Right renal pelvis (tissue), 4 donors: ENCODE measurements around the gene CHD9NB. TPM values are rescaled to one million over a fixed set of nuclear protein-coding genes. Genes with fewer than 3 reads are reported as not detected.

Experiments used
- DNase-seq, 4 donors: peaks; one replicate each; pipeline ENCODE4 v3.0.0-alpha.2; 2013; ENCODE audit warnings: low read depth in 4 of 4, low spot score in 3 of 4, missing footprints in 1 of 4
- polyA plus RNA-seq, 4 donors: library from polyadenylated mRNA; unstranded; fragments of 120-200 nt; gene quantifications; one replicate each; pipeline ENCODE4 v1.2.1, GENCODE V29; 2013; ENCODE audit not compliant: insufficient read length in 4 of 4

Gene CHD9NB
- polyA plus RNA-seq, 4 donors, result 10.1 to 14.6 (median 10.7) TPM

GRCh38 chr16:53036066-53036465 lies 16.6 kb downstream of the CHD9NB start:
- no peak for DNase-seq

- DNase-seq, result no peak
Measured at GRCh38 chr16:53035176-53035942, 17.3 kb downstream of the CHD9NB start.

DNA sequence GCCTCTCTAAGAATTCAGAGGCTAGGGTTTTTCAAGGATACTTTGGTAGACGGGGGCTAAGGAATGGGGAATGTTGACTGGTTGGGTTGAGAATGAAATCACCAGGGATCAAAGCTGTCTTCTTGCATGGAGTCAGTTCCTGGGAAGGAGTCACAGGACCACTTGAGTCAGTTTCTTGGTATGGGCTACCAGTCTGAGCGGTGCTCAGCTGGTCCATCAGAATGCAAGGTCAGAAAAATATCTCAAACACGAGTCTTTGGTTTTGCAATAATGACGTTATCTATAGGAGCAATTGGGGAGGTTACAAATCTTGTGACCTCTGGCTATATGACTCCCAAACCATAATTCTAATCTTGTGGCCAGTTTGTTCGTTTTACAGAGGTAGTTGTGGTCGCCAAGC lies 18.4 kb downstream of the CHD9NB start:
- no peak for DNase-seq

DNA sequence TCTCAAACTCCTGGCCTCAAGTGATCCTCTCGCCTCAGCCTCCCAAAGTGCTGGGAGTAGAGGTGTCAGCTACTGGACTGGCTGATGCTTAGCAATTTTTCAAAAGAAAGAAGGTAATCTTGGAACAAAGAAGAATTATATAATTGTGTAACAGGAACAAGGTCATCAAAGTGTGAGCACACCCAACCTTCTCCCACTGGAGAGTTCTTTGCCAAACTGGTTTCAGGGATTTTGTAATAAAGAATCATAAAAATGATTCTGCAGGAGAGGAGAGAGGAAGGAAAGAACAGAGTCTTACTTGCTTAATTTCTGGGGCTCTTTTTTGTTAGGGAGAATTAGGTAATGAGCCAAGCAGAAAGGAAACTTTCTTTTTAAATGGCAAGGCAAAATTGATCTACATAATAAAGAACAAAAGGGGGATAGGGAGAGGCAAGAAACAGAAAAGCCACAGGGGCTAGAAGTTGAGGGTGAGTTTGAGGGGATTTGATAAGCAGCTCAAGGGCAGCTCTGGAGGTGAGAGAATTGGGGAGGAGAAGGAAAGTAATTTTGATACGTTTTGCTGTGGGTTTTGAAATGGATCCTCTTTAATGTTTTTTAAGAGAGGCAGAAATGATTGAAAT lies 21.3 kb downstream of the CHD9NB start:
- no peak for DNase-seq

DNA sequence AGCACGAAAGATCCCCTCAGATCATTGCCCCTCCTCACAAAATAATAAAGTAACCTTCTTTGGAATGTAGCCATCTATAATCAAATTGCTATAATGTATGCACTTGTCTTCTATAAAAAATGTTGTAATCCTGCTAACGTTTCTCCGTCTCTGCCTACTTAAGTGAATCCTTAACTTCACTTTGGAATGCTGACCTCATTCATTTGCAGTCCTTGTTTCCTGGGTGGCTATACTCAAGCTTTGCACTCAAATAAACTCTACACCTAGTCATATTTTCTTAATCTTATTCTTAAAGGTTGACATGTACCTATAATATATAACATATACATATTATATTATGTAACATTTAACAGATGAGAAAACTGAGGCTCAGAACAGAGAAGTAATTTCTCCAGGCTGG lies 22.7 kb downstream of the CHD9NB start:
- DNase-seq, result no peak

GRCh38 chr16:53024045-53024444 lies 28.7 kb downstream of the CHD9NB start:
- DNase-seq, result no peak

DNA sequence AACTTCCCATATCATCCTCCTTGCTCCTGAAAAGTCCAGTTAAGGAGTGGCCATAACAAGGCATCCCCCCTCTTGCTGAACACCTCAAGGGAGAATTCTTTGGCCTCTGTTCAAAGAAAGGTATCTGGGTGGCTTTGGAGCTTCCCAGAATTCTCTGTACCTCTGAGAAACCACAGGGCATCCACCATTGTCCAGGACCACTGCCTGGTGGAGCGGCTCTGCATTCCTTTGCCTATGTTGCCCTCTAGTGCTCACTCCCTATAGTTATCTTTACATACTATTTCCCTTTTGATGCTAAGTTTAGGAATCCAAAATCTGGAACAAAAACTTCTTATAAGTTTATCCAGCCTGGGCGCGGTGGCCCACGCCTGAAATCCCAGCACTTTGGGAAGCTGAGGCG lies 30.3 kb downstream of the CHD9NB start:
- DNase-seq, result no peak

- DNase-seq, result no peak
Measured at GRCh38 chr16:53018834-53019416, 33.8 kb downstream of the CHD9NB start.

GRCh38 chr16:53014287-53014686 lies 38.4 kb downstream of the CHD9NB start:
- no peak for DNase-seq

- DNase-seq, result no peak
Measured at GRCh38 chr16:53007095-53007494, 45.6 kb downstream of the CHD9NB start.

DNA sequence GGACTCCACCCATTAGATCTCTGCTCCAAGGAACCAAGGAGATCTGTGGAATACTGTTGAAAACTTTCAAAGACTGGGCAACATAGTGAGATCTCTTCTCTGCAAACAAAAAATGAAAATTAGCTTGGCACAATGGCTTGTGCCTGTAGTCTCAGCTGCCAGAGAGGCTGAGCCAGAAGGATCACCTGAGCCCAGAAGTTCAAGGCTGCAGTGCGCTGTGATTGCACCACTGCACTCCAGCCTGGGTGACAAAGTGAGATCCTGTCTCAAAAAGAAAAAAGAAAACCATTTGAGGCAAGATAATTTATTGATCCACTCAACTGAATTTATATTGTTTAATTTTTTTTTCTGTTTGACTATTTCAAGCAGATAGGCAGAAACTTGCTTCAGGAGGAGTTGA lies 54.8 kb downstream of the CHD9NB start:
- DNase-seq, result no peak

DNA sequence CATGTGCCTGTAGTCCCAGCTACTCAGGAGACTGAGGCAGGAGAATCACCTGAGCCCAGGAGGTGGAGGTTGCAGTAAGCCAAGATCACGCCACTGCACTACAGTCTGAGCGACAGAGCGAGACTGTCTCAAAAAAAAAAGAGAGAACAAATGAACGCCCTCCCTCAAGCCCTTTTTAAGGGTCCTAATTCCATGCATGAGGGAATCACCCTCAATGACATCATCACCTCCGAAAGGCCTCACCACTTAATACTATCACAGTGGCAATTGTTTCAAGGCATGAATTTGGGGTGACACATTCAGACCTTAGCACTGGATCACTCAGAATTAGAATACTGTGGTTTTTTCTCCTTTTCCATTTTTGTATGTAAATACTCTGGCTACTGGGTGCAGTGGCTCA lies 57.8 kb downstream of the CHD9NB start:
- no peak for DNase-seq

DNA sequence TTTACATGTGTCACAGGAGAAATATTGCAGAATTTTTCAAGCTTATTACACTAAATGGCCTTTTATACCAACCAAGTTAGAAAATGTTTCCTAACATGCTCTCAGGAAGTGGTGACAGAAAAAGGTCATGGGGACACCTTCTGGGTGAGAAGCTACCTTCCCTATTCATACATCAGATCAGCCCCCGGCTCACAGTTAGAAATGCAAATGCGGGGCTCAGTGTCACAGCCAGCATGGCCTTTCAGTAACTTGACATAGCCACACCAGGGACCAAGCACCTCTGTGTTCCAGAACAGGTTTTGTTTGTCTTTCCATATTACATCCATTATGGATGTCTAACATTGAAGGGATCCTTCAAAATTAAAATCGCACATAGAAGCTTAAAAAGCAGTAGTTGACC lies 59.5 kb downstream of the CHD9NB start:
- DNase-seq, result no peak

- no peak for DNase-seq
Measured at GRCh38 chr16:52991572-52991971, 61.1 kb downstream of the CHD9NB start.

Other genes with a start within 250 kb of the CHD9NB start
- 10 to 100 TPM; 48.6 to 61.7 (median 57.3) TPM for gene CHD9, start 2.1 kb upstream of the CHD9NB start, polyA plus RNA-seq